PC-9 (cell line): Measurements from ENCODE around the gene NTM. TPM values are rescaled to one million over a fixed set of nuclear protein-coding genes. Genes with fewer than 3 reads are reported as not detected.

Source experiments
- BruUV-seq: library from RNA; stranded (reverse); fragments of 400-500 nt; replicated peaks from 2 replicates; lab custom pipeline; 2021; lab: Mats Ljungman, UMichigan
- CTCF ChIA-PET: fragments of 300-600 bp; sonication (Branson Sonifier 250); formaldehyde crosslinking; loops from one replicate; lab custom pipeline; 2022; ENCODE audit warnings: antibody characterized with exemption; lab: Charles Lee
- POLR2A ChIA-PET: fragments of 300-600 bp; sonication (Branson Sonifier 250); formaldehyde crosslinking; loops from one replicate; lab custom pipeline; 2022; ENCODE audit warnings: antibody characterized with exemption; ENCODE audit not compliant: unreplicated experiment; lab: Charles Lee
- DNase-seq, 2 experiments: peaks; one replicate each; pipeline versions ENCODE4 v3.0.0 to v3.0.0-alpha.2; 2015 to 2022; ENCODE audit warnings: mixed read lengths in 1 of 2
- H2AFZ ChIP-seq: fragments of 200-600 bp; sonication (generic); 2 replicates; pipeline ENCODE4 v1.8.1; 2017; ENCODE audit warnings: antibody characterized with exemption
- H3F3A ChIP-seq: fragments of 200-600 bp; sonication (generic); 2 replicates; pipeline ENCODE4 v1.8.1; 2017; ENCODE audit warnings: antibody characterized with exemption, mild to moderate bottlenecking, low read depth; ENCODE audit not compliant: insufficient read depth
- H3K27ac ChIP-seq: fragments of 200-600 bp; sonication (generic); 2 replicates; pipeline ENCODE4 v1.6.1; 2016; ENCODE audit warnings: mixed run types
- H3K27me3 ChIP-seq: fragments of 200-600 bp; sonication (generic); 2 replicates; pipeline ENCODE4 v1.6.1; 2016; ENCODE audit warnings: low read depth, mixed run types; ENCODE audit not compliant: insufficient read depth
- H3K36me3 ChIP-seq: fragments of 200-600 bp; sonication (generic); 2 replicates; pipeline ENCODE4 v1.6.1; 2016; ENCODE audit warnings: low read depth, mixed run types
- H3K4me1 ChIP-seq: fragments of 200-600 bp; sonication (generic); replicated peaks from 2 replicates; pipeline ENCODE4 v1.6.1; 2016; ENCODE audit warnings: mixed run types; ENCODE audit not compliant: insufficient read depth
- H3K4me2 ChIP-seq: fragments of 200-600 bp; sonication (generic); 2 replicates; pipeline ENCODE4 v1.6.1; 2017; ENCODE audit warnings: mixed run types
- H3K4me3 ChIP-seq: fragments of 200-600 bp; sonication (generic); 2 replicates; pipeline ENCODE4 v1.6.1; 2016; ENCODE audit warnings: mixed run types
- H3K79me2 ChIP-seq: fragments of 200-600 bp; sonication (generic); 2 replicates; pipeline ENCODE4 v1.6.1; 2017; ENCODE audit warnings: low read depth, mixed run types
- H3K9me2 ChIP-seq: fragments of 200-600 bp; sonication (generic); 2 replicates; pipeline ENCODE4 v1.8.1; 2017; ENCODE audit warnings: mild to moderate bottlenecking; ENCODE audit not compliant: insufficient read depth
- H3K9me3 ChIP-seq: fragments of 200-600 bp; sonication (generic); 2 replicates; pipeline ENCODE4 v1.8.1; 2016; ENCODE audit warnings: low read depth; ENCODE audit not compliant: insufficient read depth
- H4K20me1 ChIP-seq: fragments of 200-600 bp; sonication (generic); 2 replicates; pipeline ENCODE4 v1.8.1; 2017; ENCODE audit not compliant: insufficient read depth
- EZH2 ChIP-seq: fragments of 200-600 bp; sonication (generic); IDR thresholded peaks from 2 replicates; pipeline ENCODE4 v1.8.0; 2017; ENCODE audit warnings: antibody characterized with exemption, low read depth
- intact Hi-C: fragments of 100-400 bp; cut with micrococcal nuclease; formaldehyde crosslinking; loops from one replicate; pipeline ENCODE4 v1.10.0; 2022; ENCODE audit not compliant: unreplicated experiment
- total RNA-seq: library from RNA; stranded (reverse); gene quantifications from 2 replicates; pipeline ENCODE4 v1.2.3, GENCODE V29; 2021
- TF ChIP-seq, protein P1 (sequence below): fragments of 200-600 bp; sonication (generic); conservative IDR thresholded peaks from 2 replicates; pipeline ENCODE4 v1.6.1; 2017; ENCODE audit warnings: mixed run types, antibody characterized with exemption, mild to moderate bottlenecking, moderate library complexity

NTM gene
- total RNA-seq, 1 experiment from 2014 or later: not detected

DNA sequence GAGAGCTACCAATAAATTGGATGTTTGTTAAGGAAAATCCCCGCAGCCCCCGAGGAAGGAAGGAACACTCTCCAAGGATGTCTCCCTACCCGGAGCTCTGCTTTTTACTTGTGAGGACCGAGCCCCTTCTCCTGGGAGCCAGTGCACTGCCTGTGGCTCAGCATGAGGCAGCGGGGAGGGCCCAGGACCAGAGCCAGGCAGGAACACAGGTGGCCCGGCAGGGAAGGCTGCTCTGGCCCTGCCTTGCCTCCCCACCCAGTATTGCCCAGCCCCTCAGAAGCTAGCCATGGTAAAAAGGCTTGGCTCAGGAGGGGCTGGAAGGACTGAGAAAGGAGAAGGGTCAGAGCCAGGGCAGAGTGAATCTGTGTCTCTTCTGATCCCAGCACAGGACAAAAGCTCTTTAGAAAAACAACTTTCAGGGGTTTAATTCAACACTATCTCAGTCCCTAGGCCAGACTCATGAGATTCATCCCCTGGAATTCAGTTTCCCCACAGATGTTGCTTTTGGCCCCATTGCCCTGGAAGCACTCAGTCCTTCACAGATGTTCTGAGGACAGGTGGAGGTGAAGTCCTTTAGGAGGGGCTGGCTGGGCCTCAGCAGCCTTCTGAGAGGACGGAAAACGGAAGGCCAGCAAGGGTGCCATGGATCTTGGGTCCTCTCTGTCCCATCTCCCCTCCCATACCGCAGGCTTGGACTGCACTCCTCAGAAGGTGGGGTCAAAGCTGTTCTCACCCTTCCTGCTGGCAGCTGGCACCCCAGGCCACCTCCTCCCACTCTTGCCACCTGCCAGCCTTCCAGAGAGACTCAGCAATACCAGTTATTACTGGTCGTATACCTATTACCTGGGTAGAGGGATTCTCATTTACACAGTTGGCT lies 318.9 kb downstream of the NTM start:
- intact Hi-C loops: no loop called here
- H3K4me3 ChIP-seq: no peak overlapping the region
- H3K4me1 ChIP-seq: no peaks in the 10 kb centered on the region
- peaks cover 44% of the 10 kb centered on the region for H3K27me3 ChIP-seq
- H3K9me2 ChIP-seq: no peaks in the 10 kb centered on the region
- no peak overlapping the region for H3K4me2 ChIP-seq
- no peaks in the 10 kb centered on the region for H3K79me2 ChIP-seq
- POLR2A ChIA-PET: no interaction called here
- CTCF ChIA-PET: no interaction called here
- no peak for DNase-seq
- no TSS peak for BruUV-seq
- H3K27ac ChIP-seq: no peak overlapping the region
- H2AFZ ChIP-seq: no peak overlapping the region
- H4K20me1 ChIP-seq: no peaks in the 10 kb centered on the region
- no peaks in the 10 kb centered on the region for H3K9me3 ChIP-seq
- no peaks in the 10 kb centered on the region for H3K36me3 ChIP-seq
- TF ChIP-seq, protein P1, sequence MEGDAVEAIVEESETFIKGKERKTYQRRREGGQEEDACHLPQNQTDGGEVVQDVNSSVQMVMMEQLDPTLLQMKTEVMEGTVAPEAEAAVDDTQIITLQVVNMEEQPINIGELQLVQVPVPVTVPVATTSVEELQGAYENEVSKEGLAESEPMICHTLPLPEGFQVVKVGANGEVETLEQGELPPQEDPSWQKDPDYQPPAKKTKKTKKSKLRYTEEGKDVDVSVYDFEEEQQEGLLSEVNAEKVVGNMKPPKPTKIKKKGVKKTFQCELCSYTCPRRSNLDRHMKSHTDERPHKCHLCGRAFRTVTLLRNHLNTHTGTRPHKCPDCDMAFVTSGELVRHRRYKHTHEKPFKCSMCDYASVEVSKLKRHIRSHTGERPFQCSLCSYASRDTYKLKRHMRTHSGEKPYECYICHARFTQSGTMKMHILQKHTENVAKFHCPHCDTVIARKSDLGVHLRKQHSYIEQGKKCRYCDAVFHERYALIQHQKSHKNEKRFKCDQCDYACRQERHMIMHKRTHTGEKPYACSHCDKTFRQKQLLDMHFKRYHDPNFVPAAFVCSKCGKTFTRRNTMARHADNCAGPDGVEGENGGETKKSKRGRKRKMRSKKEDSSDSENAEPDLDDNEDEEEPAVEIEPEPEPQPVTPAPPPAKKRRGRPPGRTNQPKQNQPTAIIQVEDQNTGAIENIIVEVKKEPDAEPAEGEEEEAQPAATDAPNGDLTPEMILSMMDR: no peak
- TF ChIP-seq EZH2: no peak
- H3F3A ChIP-seq: no peaks in the 10 kb centered on the region

DNA sequence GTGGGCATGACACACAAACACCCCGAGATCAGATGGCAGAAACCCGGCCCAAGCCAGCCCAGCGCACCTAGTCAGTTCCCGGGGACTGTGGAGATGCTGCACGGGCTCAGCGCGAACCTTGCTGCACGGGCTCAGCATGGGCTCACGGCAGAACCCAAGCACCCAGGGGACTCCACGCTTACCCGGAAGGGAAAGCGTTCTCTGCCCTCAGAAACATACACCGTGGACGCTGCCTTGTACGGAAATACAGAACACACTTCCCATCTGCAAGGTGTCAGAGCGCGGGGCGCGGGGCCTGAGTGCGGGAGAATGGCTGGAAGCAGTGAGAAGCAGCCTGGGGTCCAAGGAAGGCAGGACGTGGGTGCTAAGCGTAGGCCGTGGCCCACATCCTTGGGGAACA lies 319.9 kb downstream of the NTM start:
- Histone ChIP-seq H3F3A (no peaks in the 10 kb centered on the region), H2AFZ (no peak overlapping the region), H4K20me1 (no peaks in the 10 kb centered on the region), H3K4me2 (no peak overlapping the region), H3K79me2 (no peaks in the 10 kb centered on the region), H3K4me3 (no peak overlapping the region), H3K27ac (no peak overlapping the region), H3K27me3 (peaks cover 38% of the 10 kb centered on the region), H3K4me1 (no peaks in the 10 kb centered on the region), H3K9me2 (no peaks in the 10 kb centered on the region), H3K9me3 (no peaks in the 10 kb centered on the region), H3K36me3 (no peaks in the 10 kb centered on the region)
- intact Hi-C loops: no loop called here
- BruUV-seq: no TSS peak
- TF ChIP-seq, protein P1: no peak
- no peak for TF ChIP-seq EZH2
- POLR2A ChIA-PET: no interaction called here
- DNase-seq: no peak
- CTCF ChIA-PET: no interaction called here

DNA sequence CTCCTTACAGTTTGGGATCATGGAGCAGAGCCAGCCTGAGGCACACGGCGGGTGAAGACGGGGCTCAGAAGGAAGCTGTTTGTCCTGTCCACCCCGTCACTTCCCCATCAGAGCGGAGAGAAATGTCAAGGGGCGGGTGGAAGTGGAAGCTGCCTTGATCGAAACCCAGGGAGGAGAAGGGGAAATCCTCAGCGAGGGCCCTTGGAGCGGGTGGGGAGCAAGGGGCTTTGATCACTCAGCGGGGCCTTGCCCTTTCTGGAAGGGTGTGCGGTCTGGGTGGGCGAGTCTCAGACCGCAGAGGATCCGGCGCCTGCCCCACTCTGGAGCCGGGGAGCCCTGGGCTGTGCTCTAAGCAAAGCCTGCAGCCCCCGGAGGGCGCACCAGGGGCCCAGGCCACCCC lies 320.4 kb downstream of the NTM start:
- H3K27me3 ChIP-seq: peaks cover 34% of the 10 kb centered on the region
- CTCF ChIA-PET: no interaction called here
- H3K4me2 ChIP-seq: no peak overlapping the region
- H3K79me2 ChIP-seq: no peaks in the 10 kb centered on the region
- POLR2A ChIA-PET: no interaction called here
- H3F3A ChIP-seq: no peaks in the 10 kb centered on the region
- DNase-seq: no peak
- intact Hi-C loops: no loop called here
- H4K20me1 ChIP-seq: no peaks in the 10 kb centered on the region
- BruUV-seq: no TSS peak
- TF ChIP-seq EZH2: no peak
- TF ChIP-seq, protein P1: no peak
- H3K4me3 ChIP-seq: no peak overlapping the region
- no peak overlapping the region for H2AFZ ChIP-seq
- H3K36me3 ChIP-seq: no peaks in the 10 kb centered on the region
- H3K9me3 ChIP-seq: no peaks in the 10 kb centered on the region
- H3K4me1 ChIP-seq: no peaks in the 10 kb centered on the region
- H3K9me2 ChIP-seq: no peaks in the 10 kb centered on the region
- no peak overlapping the region for H3K27ac ChIP-seq
